Occipital lobe (tissue), 2 donors: ENCODE results near the gene TBC1D24. TPM values are rescaled to one million over a fixed set of nuclear protein-coding genes. Genes with fewer than 3 reads are reported as not detected.

Experiments
- DNase-seq: peaks from one replicate; lab custom pipeline; 2025; lab: John Stamatoyannopoulos, UW
- total RNA-seq: library from RNA; depleted of rRNA; stranded (reverse); fragments of >200 nt; gene quantifications from one replicate; pipeline ENCODE4 v1.2.3, GENCODE V29; 2014

Gene TBC1D24
- total RNA-seq, 1 donor from 2014 or later, result 22.3 TPM

- no peak for DNase-seq
Observed at GRCh38 chr16:2498531-2499253, 23.8 kb downstream of the TBC1D24 start.

GRCh38 chr16:2499454-2499853 lies 24.5 kb downstream of the TBC1D24 start:
- no peak for DNase-seq

GRCh38 chr16:2499890-2500429 lies 25.0 kb downstream of the TBC1D24 start:
- no peak for DNase-seq

- no peak for DNase-seq
Observed at GRCh38 chr16:2500430-2500917, 25.5 kb downstream of the TBC1D24 start.

- DNase-seq, result peak; percentile 89
Observed at GRCh38 chr16:2500918-2501750, 26.2 kb downstream of the TBC1D24 start.

GRCh38 chr16:2501946-2502895 lies 27.3 kb downstream of the TBC1D24 start:
- DNase-seq, result no peak

GRCh38 chr16:2505695-2506094 lies 30.8 kb downstream of the TBC1D24 start:
- no peak for DNase-seq

GRCh38 chr16:2507052-2507659 lies 32.2 kb downstream of the TBC1D24 start:
- no peak for DNase-seq

GRCh38 chr16:2507665-2508064 lies 32.7 kb downstream of the TBC1D24 start:
- DNase-seq, result no peak

- no peak for DNase-seq
Observed at GRCh38 chr16:2508722-2509400, 33.9 kb downstream of the TBC1D24 start.

- peak; percentile 47 for DNase-seq
Observed at GRCh38 chr16:2511128-2511800, 36.3 kb downstream of the TBC1D24 start.

- DNase-seq, result no peak
Observed at GRCh38 chr16:2511996-2512734, 37.2 kb downstream of the TBC1D24 start.

GRCh38 chr16:2512735-2513404 lies 37.9 kb downstream of the TBC1D24 start:
- no peak for DNase-seq

- peak; percentile 87 for DNase-seq
Observed at GRCh38 chr16:2513405-2514332, 38.7 kb downstream of the TBC1D24 start, which contains the start of gene ATP6V0C. Gene ATP6V0C, plus strand, starts transcription at chr16:2513952. Its CDS starts 152 bp downstream, at chr16:2514104.

- DNase-seq, result no peak
Observed at GRCh38 chr16:2514333-2515179, 39.6 kb downstream of the TBC1D24 start.
